Gastroesophageal sphincter (tissue), 3 donors: ENCODE results near the gene ACAA1.

ENCODE experiments used
- CTCF ChIP-seq, 4 experiments: fragments of 200-600 bp in 2 of 4; fragments of 450-650 bp in 2 of 4; sonication (generic) in 1 of 4; IDR thresholded peaks; one replicate each; pipeline ENCODE4 v1.5.1; 2017 to 2019; ENCODE audit warnings: antibody characterized with exemption in 4 of 4, mild to moderate bottlenecking in 2 of 4, moderate library complexity in 2 of 4
- EP300 ChIP-seq: sonication (generic); formaldehyde crosslinking; IDR thresholded peaks from one replicate; pipeline ENCODE4 v1.6.1; 2017; ENCODE audit warnings: antibody characterized with exemption, mild to moderate bottlenecking
- POLR2A ChIP-seq, 2 donors: fragments of 450-650 bp; IDR thresholded peaks; one replicate each; pipeline ENCODE4 v1.6.1; 2017; ENCODE audit warnings: antibody characterized with exemption in 2 of 2, mild to moderate bottlenecking in 2 of 2, moderate library complexity in 1 of 2

- TF ChIP-seq POLR2A (IDR thresholded peaks at IDR 0.05) (no peak), CTCF (IDR thresholded peaks at IDR 0.05) (no peak), EP300 (no peak)
These were observed 14.0 kb upstream of the ACAA1 start for GRCh38 chr3:38150780-38151528.
